ENCODE measurements around the gene TRIM37.

- TF ChIP-seq CTCF (IDR thresholded peaks at IDR 0.05; ENCODE audit: insufficient read depth, low read length, poor library complexity, severe bottlenecking) (no peak), EZH2phosphoT487 (conservative IDR thresholded peaks at IDR 0.05; ENCODE audit: low read length) (no peak)
Observed at GRCh38 chr17:59037960-59038359, 68.7 kb downstream of the TRIM37 start.

Data from SU-DHL-6 (cell line).